ENCODE data around the gene TBCE.

DNA sequence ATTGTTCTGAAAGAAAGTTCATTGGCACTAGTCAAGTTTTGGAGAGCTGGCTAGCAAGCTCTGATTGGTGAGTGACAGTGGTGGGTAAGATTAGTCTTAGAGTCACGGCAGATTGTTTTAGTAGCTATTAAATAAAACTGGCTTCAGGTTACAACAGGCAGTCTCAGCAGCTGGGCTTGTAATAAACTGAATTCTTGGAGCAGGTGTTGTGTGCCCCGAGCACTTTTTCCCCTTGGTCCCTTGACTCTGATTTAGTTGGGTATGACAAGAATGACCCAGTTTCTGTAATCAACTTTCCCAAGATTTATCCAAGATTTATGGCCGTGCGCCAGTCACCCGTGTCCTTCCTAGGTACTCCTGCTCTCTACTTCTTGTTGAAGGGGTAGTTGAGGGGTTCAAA, 40.2 kb downstream of the TBCE start:
- TF ChIP-seq EZH2 (IDR thresholded peaks at IDR 0.05; ENCODE audit: insufficient read depth, poor library complexity, severe bottlenecking) (no peak), EZH2phosphoT487 (IDR thresholded peaks at IDR 0.05; ENCODE audit: insufficient read depth, low read depth) (no peak)
